ENCODE data around the gene RNF25.

The RNF25 gene

GRCh38 chr2:218648088-218648786, 23.6 kb downstream of the RNF25 start:
- H3K9me2 ChIP-seq (replicated peaks; ENCODE audit: insufficient read depth, low read length): no peaks in the 10 kb centered on the region
- no peak overlapping the region for H3K27ac ChIP-seq (ENCODE audit: low read depth, low read length)

GRCh38 chr2:218645126-218645525, 26.7 kb downstream of the RNF25 start:
- Histone ChIP-seq H3K4me2 (ENCODE audit: low read depth, low read length, poor library complexity, severe bottlenecking) (no peak overlapping the region), H3K9me3 (ENCODE audit: insufficient read depth, low read length) (no peaks in the 10 kb centered on the region), H3K9me2 (replicated peaks; ENCODE audit: insufficient read depth, low read length) (no peaks in the 10 kb centered on the region), H3K9ac (ENCODE audit: low read length) (no peak overlapping the region), H3K79me2 (ENCODE audit: insufficient read depth, low read length) (peaks cover 9% of the 10 kb centered on the region; the same call in 1 of the 2 replicates), H3F3A (ENCODE audit: insufficient read depth) (peaks cover 6% of the 10 kb centered on the region; the same call in 1 of the 2 replicates), H4K20me1 (ENCODE audit: low read depth, low read length) (peaks cover 4% of the 10 kb centered on the region; the same call in 1 of the 2 replicates), H3K27ac (ENCODE audit: low read depth, low read length) (no peak overlapping the region), H3K4me3 (ENCODE audit: insufficient read depth, low read length, poor library complexity, severe bottlenecking) (no peak overlapping the region), H3K36me3 (ENCODE audit: low read length) (peaks cover 19% of the 10 kb centered on the region; the same call in 1 of the 2 replicates), H3K27me3 (ENCODE audit: low read length) (no peaks in the 10 kb centered on the region), H2AFZ (ENCODE audit: low read depth, low read length, severe bottlenecking) (no peak overlapping the region)
- TF ChIP-seq EZH2phosphoT487 (conservative IDR thresholded peaks at IDR 0.05; ENCODE audit: low read length) (no peak), CTCF (IDR thresholded peaks at IDR 0.05; ENCODE audit: insufficient read depth, low read length, poor library complexity, severe bottlenecking) (no peak)

More at GRCh38 chr2:218648088-218648786, 23.6 kb downstream of the RNF25 start:
- Histone ChIP-seq H3K4me2 (ENCODE audit: low read depth, low read length, poor library complexity, severe bottlenecking) (no peak overlapping the region), H3K9ac (ENCODE audit: low read length) (no peak overlapping the region), H3K4me3 (ENCODE audit: insufficient read depth, low read length, poor library complexity, severe bottlenecking) (no peak overlapping the region), H4K20me1 (ENCODE audit: low read depth, low read length) (peaks cover 4% of the 10 kb centered on the region; the same call in 1 of the 2 replicates), H3K9me3 (ENCODE audit: insufficient read depth, low read length) (no peaks in the 10 kb centered on the region), H3K27me3 (ENCODE audit: low read length) (no peaks in the 10 kb centered on the region), H3K36me3 (ENCODE audit: low read length) (peaks cover 23% of the 10 kb centered on the region; the same call in 1 of the 2 replicates), H3F3A (ENCODE audit: insufficient read depth) (peaks cover 6% of the 10 kb centered on the region; the same call in 1 of the 2 replicates), H2AFZ (ENCODE audit: low read depth, low read length, severe bottlenecking) (no peak overlapping the region), H3K79me2 (ENCODE audit: insufficient read depth, low read length) (peaks cover 9% of the 10 kb centered on the region; the same call in 1 of the 2 replicates)
- TF ChIP-seq CTCF (IDR thresholded peaks at IDR 0.05; ENCODE audit: insufficient read depth, low read length, poor library complexity, severe bottlenecking) (peak; percentile 79), EZH2phosphoT487 (conservative IDR thresholded peaks at IDR 0.05; ENCODE audit: low read length) (no peak)

GRCh38 chr2:218644721-218645120, 27.1 kb downstream of the RNF25 start:
- Histone ChIP-seq H3K36me3 (ENCODE audit: low read length) (peaks cover 19% of the 10 kb centered on the region; the same call in 1 of the 2 replicates), H3K9ac (ENCODE audit: low read length) (no peak overlapping the region), H3K9me3 (ENCODE audit: insufficient read depth, low read length) (no peaks in the 10 kb centered on the region), H3F3A (ENCODE audit: insufficient read depth) (0 out of 2 replicates have a peak, but pooled peaks cover 4% of the 10 kb centered on the region), H2AFZ (ENCODE audit: low read depth, low read length, severe bottlenecking) (no peak overlapping the region), H3K27ac (ENCODE audit: low read depth, low read length) (no peak overlapping the region), H3K4me3 (ENCODE audit: insufficient read depth, low read length, poor library complexity, severe bottlenecking) (no peak overlapping the region), H3K79me2 (ENCODE audit: insufficient read depth, low read length) (peaks cover 9% of the 10 kb centered on the region; the same call in 1 of the 2 replicates), H3K27me3 (ENCODE audit: low read length) (no peaks in the 10 kb centered on the region), H4K20me1 (ENCODE audit: low read depth, low read length) (peaks cover 4% of the 10 kb centered on the region; the same call in 1 of the 2 replicates), H3K4me2 (ENCODE audit: low read depth, low read length, poor library complexity, severe bottlenecking) (no peak overlapping the region), H3K9me2 (replicated peaks; ENCODE audit: insufficient read depth, low read length) (no peaks in the 10 kb centered on the region)
- TF ChIP-seq EZH2phosphoT487 (conservative IDR thresholded peaks at IDR 0.05; ENCODE audit: low read length) (no peak), CTCF (IDR thresholded peaks at IDR 0.05; ENCODE audit: insufficient read depth, low read length, poor library complexity, severe bottlenecking) (no peak)

Measured in SU-DHL-6 (cell line).